SK-N-SH (cell line): Measurements from ENCODE around the gene C16orf74.

Experiments used
- ELF1 ChIP-seq: IDR thresholded peaks from 2 replicates; pipeline ENCODE4 v1.4.0; 2012
- FOXM1 ChIP-seq: IDR thresholded peaks from 2 replicates; pipeline ENCODE4 v1.4.0; 2012; ENCODE audit warnings: low read depth, mild to moderate bottlenecking
- MAX ChIP-seq: IDR thresholded peaks from 2 replicates; pipeline ENCODE4 v1.4.0; 2012; ENCODE audit warnings: low read depth
- POLR2AphosphoS5 ChIP-seq: IDR thresholded peaks from 2 replicates; pipeline ENCODE4 v1.6.1; 2012; ENCODE audit warnings: low read depth, low read length
- RAD21 ChIP-seq: IDR thresholded peaks from 2 replicates; pipeline ENCODE4 v1.6.1; 2012; ENCODE audit warnings: mild to moderate bottlenecking, low read length
- RCOR1 ChIP-seq: fragments of 150-350 bp; IDR thresholded peaks from 2 replicates; pipeline ENCODE4 v1.6.1; 2017; ENCODE audit warnings: antibody characterized with exemption, low read length
- RXRA ChIP-seq: IDR thresholded peaks from 2 replicates; pipeline ENCODE4 v1.4.0; 2012; ENCODE audit warnings: low read depth, mild to moderate bottlenecking, borderline replicate concordance
- TF ChIP-seq, protein P1 (sequence below): fragments of 200-600 bp; sonication (generic); IDR thresholded peaks from 2 replicates; pipeline ENCODE4 v1.6.1; 2017; ENCODE audit warnings: antibody characterized with exemption, mild to moderate bottlenecking, moderate library complexity
- TF ChIP-seq, protein P2 (sequence below): IDR thresholded peaks from 2 replicates; pipeline ENCODE4 v1.6.1; 2012; ENCODE audit warnings: mild to moderate bottlenecking, low read depth, low read length, moderate library complexity

- no peak for TF ChIP-seq MAX
- no peak for TF ChIP-seq ELF1
- TF ChIP-seq, protein P1, sequence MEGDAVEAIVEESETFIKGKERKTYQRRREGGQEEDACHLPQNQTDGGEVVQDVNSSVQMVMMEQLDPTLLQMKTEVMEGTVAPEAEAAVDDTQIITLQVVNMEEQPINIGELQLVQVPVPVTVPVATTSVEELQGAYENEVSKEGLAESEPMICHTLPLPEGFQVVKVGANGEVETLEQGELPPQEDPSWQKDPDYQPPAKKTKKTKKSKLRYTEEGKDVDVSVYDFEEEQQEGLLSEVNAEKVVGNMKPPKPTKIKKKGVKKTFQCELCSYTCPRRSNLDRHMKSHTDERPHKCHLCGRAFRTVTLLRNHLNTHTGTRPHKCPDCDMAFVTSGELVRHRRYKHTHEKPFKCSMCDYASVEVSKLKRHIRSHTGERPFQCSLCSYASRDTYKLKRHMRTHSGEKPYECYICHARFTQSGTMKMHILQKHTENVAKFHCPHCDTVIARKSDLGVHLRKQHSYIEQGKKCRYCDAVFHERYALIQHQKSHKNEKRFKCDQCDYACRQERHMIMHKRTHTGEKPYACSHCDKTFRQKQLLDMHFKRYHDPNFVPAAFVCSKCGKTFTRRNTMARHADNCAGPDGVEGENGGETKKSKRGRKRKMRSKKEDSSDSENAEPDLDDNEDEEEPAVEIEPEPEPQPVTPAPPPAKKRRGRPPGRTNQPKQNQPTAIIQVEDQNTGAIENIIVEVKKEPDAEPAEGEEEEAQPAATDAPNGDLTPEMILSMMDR = no peak
- no peak for TF ChIP-seq POLR2AphosphoS5
- TF ChIP-seq RAD21 = no peak
- TF ChIP-seq FOXM1 = no peak
- TF ChIP-seq, protein P2, sequence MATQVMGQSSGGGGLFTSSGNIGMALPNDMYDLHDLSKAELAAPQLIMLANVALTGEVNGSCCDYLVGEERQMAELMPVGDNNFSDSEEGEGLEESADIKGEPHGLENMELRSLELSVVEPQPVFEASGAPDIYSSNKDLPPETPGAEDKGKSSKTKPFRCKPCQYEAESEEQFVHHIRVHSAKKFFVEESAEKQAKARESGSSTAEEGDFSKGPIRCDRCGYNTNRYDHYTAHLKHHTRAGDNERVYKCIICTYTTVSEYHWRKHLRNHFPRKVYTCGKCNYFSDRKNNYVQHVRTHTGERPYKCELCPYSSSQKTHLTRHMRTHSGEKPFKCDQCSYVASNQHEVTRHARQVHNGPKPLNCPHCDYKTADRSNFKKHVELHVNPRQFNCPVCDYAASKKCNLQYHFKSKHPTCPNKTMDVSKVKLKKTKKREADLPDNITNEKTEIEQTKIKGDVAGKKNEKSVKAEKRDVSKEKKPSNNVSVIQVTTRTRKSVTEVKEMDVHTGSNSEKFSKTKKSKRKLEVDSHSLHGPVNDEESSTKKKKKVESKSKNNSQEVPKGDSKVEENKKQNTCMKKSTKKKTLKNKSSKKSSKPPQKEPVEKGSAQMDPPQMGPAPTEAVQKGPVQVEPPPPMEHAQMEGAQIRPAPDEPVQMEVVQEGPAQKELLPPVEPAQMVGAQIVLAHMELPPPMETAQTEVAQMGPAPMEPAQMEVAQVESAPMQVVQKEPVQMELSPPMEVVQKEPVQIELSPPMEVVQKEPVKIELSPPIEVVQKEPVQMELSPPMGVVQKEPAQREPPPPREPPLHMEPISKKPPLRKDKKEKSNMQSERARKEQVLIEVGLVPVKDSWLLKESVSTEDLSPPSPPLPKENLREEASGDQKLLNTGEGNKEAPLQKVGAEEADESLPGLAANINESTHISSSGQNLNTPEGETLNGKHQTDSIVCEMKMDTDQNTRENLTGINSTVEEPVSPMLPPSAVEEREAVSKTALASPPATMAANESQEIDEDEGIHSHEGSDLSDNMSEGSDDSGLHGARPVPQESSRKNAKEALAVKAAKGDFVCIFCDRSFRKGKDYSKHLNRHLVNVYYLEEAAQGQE = no peak
- TF ChIP-seq RXRA = no peak
- no peak for TF ChIP-seq RCOR1
Observed at GRCh38 chr16:85716680-85717038, 34.2 kb downstream of the C16orf74 start.
